Adrenal gland (tissue), 12 donors: ENCODE data around the gene DACT2. TPM values are rescaled to one million over a fixed set of nuclear protein-coding genes. Genes with fewer than 3 reads are reported as not detected.

ENCODE experiments used
- DNase-seq, 7 donors: peaks; one replicate each; pipeline ENCODE4 v3.0.0-alpha.2; 2019 to 2020
- H3K27ac ChIP-seq, 5 donors: fragments of 200-600 bp; sonication (generic) in 4 of 5; 1 replicate in 3 of 5; 2 replicates in 2 of 5; pipeline versions ENCODE4 v1.5.1 to v1.8.0; 2016 to 2020; ENCODE audit warnings: mild to moderate bottlenecking in 1 of 5
- H3K27me3 ChIP-seq: fragments of 200-600 bp; 2 replicates; pipeline ENCODE4 v1.8.0; 2021
- H3K36me3 ChIP-seq, 2 donors: fragments of 200-600 bp; replicated peaks in 1 of 2; 1 replicate in 1 of 2; 2 replicates in 1 of 2; pipeline versions ENCODE4 v1.5.1 to v1.8.0; 2018 to 2022
- H3K4me1 ChIP-seq, 2 donors: fragments of 200-600 bp; replicated peaks in 1 of 2; 1 replicate in 1 of 2; 2 replicates in 1 of 2; pipeline versions ENCODE4 v1.5.1 to v1.8.0; 2018 to 2021
- H3K4me3 ChIP-seq, 4 donors: fragments of 200-600 bp; sonication (generic) in 3 of 4; one replicate each; pipeline ENCODE4 v1.5.1; 2016 to 2018
- H3K9me3 ChIP-seq, 3 donors: fragments of 200-600 bp; sonication (generic) in 1 of 3; replicated peaks in 1 of 3; 1 replicate in 2 of 3; 2 replicates in 1 of 3; pipeline versions ENCODE4 v1.5.1 to v1.8.0; 2016 to 2021
- POLR2A ChIP-seq, 2 donors: fragments of 450-650 bp; IDR thresholded peaks; one replicate each; pipeline ENCODE4 v1.6.1; 2017; ENCODE audit warnings: antibody characterized with exemption in 2 of 2, mild to moderate bottlenecking in 2 of 2, moderate library complexity in 1 of 2
- WGBS, 4 donors: extraction: QIAGEN DNeasy Blood & Tissue Kit in 2 of 4; methylation state at CpG; one replicate each; pipeline versions ENCODE4 v1.1.5 to v1.1.7; 2013 to 2017; 5-methylcytosine and 5-hydroxymethylcytosine counted together
- intact Hi-C, 2 donors: fragments of 100-400 bp; cut with DNase I; formaldehyde crosslinking; loops; one replicate each; pipeline versions ENCODE4 v1.14.1 to v1.15.0; 2022 to 2023
- polyA plus RNA-seq, 3 donors: library from polyadenylated mRNA; stranded (reverse); fragments of 200-250 nt in 2 of 3; fragments of 350-450 nt in 1 of 3; fragmentation: Illumina TruSeq in 1 of 3; extraction: RNeasy Lipid Tissue Mini Kit (QIAGEN cat#74804) in 1 of 3; gene quantifications; one replicate each; pipeline ENCODE4 v1.2.3, GENCODE V29; 2013 to 2014
- total RNA-seq, 9 donors: library from RNA; depleted of rRNA in 4 of 9; stranded (reverse); fragments of >200 nt in 4 of 9; fragments of 120-200 nt in 1 of 9; fragmentation: NEBNext Ultra II Directional in 1 of 9; extraction: Animal tissue kit (Norgen Biotek cat#: 25700) in 1 of 9; gene quantifications; one replicate each; pipeline versions ENCODE4 v1.1.0 to v1.2.4, GENCODE V29; 2013 to 2023
- TF ChIP-seq, protein P1 (sequence below), 6 experiments: fragments of 450-650 bp in 4 of 6; fragments of 200-600 bp in 2 of 6; sonication (generic) in 1 of 6; IDR thresholded peaks; 1 replicate in 5 of 6; 2 replicates in 1 of 6; pipeline versions ENCODE4 v1.5.1 to v1.8.0; 2016 to 2021; ENCODE audit warnings: antibody characterized with exemption in 6 of 6, mild to moderate bottlenecking in 2 of 6, moderate library complexity in 1 of 6
- donor health status: healthy with polysubstance abuse.
- donor health status: Bipolar disorder and iron deficiency.
- donor health status: DM: yes; HTN: yes; CAD: no.
- donor health status: DM: no; HTN: no; CAD: no.
- donor health status: DM: no; HTN: no; CAD: no.
- donor health status: DM: yes; HTN: yes; CAD: no.

The DACT2 gene
- total and polyA plus RNA-seq, 12 donors: 0.05 to 11.2 (median 2.8) TPM

DNA sequence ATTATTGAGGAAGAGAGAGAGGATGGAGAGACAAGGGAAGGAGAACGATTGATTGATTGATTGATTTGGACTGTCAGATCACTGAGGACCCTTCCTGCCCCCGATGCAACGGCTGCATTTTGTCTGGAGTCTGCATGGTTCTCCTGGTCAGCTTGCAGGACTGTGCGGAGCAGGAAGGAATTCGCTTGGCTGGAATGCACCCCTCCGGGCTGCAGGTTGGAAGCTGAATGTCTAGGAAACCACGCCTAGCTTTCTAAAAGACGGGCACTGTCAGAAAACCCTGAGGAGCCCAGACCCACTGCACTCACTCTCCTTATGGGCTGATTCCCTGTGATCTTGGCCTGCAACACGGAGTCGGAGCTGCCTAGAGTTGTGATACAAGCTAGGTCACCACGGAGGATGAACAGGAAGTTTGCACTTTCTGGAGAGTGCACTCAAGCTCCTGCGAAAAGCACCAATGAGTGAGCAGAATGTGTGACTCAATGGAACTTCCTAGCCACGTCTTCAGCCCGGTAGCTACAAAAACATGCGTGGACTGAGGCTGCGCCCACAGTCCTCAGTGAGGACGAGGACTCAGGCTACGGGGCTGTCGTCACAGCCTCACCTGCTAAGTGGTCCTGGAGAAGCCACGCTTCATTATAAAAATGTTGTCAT, 14.4 kb downstream of the DACT2 start:
- Histone ChIP-seq H3K9me3 (no peaks in the 10 kb centered on the region), H3K27ac (no peak overlapping the region), H3K27me3 (no peaks in the 10 kb centered on the region), H3K4me3 (no peak overlapping the region), H3K4me1 (no peaks in the 10 kb centered on the region), H3K36me3 (no peaks in the 10 kb centered on the region)
- TF ChIP-seq, protein P1, sequence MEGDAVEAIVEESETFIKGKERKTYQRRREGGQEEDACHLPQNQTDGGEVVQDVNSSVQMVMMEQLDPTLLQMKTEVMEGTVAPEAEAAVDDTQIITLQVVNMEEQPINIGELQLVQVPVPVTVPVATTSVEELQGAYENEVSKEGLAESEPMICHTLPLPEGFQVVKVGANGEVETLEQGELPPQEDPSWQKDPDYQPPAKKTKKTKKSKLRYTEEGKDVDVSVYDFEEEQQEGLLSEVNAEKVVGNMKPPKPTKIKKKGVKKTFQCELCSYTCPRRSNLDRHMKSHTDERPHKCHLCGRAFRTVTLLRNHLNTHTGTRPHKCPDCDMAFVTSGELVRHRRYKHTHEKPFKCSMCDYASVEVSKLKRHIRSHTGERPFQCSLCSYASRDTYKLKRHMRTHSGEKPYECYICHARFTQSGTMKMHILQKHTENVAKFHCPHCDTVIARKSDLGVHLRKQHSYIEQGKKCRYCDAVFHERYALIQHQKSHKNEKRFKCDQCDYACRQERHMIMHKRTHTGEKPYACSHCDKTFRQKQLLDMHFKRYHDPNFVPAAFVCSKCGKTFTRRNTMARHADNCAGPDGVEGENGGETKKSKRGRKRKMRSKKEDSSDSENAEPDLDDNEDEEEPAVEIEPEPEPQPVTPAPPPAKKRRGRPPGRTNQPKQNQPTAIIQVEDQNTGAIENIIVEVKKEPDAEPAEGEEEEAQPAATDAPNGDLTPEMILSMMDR (IDR thresholded peaks at IDR 0.05): no peak
- TF ChIP-seq POLR2A (IDR thresholded peaks at IDR 0.05): no peak
- intact Hi-C loops: no loop called here
- WGBS, 4 donors: 75 to 84% (median 80%) methylated on average over 19 to 20 of the region's 20 CpGs
- DNase-seq: no peak

DNA sequence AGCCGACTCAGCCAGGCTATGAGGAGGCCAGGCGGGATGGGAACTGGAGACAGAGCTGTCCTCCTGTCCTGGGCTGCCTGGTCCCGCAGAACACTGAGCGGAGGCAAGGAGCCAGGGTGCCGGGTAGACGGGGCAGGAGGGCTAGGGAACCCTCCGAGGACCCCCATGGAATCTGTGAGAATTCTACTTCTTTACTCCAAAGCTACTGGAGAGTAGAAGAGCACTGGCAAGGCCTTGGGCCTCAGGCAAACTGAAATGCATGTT, 14.9 kb downstream of the DACT2 start:
- Histone ChIP-seq H3K27ac (no peak overlapping the region), H3K9me3 (no peaks in the 10 kb centered on the region), H3K36me3 (no peaks in the 10 kb centered on the region), H3K27me3 (no peaks in the 10 kb centered on the region), H3K4me1 (no peaks in the 10 kb centered on the region), H3K4me3 (no peak overlapping the region)
- TF ChIP-seq POLR2A (IDR thresholded peaks at IDR 0.05): no peak
- TF ChIP-seq, protein P1 (IDR thresholded peaks at IDR 0.05): no peak
- 84 to 95% (median 93%) methylated on average over 4 to 7 of the region's 7 CpGs for WGBS, 4 donors
- no peak for DNase-seq
- intact Hi-C loops: no loop called here

DNA sequence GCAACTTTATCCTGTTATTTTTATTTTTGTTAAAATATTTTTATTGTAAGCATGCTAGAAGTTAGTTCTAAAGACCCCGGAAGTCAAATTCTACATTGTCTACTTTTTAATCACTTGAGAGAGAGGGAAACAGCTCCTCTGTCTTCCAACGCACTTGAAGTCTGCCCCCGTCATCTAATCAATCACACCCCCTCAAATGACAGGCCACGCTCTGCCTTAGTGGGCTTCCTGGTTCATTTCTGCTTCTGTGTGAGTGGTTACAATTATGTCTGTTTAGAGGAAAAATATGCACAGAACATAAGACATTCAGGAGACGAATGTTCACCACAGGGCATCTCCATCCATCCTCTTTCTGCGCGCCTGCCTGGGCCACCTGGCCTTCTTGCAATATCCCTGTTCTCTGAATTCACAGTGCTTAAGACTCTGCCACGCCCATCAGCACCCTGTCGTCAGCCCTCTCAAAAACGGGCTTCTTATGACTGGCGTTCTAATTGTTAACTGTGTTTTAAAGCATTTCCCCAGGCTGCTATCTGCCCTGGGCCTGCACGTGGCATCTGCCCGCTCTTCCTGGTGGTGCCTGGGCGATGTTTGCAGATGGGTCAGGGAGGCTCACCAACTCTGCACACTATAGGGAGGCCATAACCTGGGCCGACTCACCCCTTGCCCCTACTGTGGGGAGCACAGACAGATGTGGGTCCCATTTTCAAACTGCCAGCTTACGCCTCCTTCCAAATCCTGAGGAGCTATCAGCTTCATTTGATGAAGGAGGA, 15.4 kb downstream of the DACT2 start:
- Histone ChIP-seq H3K36me3 (no peaks in the 10 kb centered on the region), H3K4me3 (no peak overlapping the region), H3K27ac (no peak overlapping the region), H3K27me3 (no peaks in the 10 kb centered on the region), H3K4me1 (no peaks in the 10 kb centered on the region), H3K9me3 (no peaks in the 10 kb centered on the region)
- WGBS, 4 donors: 82 to 87% (median 85%) methylated on average over 14 to 16 of the region's 16 CpGs
- TF ChIP-seq POLR2A (IDR thresholded peaks at IDR 0.05): no peak
- TF ChIP-seq, protein P1 (IDR thresholded peaks at IDR 0.05): no peak
- no peak for DNase-seq
- intact Hi-C loops: no loop called here

DNA sequence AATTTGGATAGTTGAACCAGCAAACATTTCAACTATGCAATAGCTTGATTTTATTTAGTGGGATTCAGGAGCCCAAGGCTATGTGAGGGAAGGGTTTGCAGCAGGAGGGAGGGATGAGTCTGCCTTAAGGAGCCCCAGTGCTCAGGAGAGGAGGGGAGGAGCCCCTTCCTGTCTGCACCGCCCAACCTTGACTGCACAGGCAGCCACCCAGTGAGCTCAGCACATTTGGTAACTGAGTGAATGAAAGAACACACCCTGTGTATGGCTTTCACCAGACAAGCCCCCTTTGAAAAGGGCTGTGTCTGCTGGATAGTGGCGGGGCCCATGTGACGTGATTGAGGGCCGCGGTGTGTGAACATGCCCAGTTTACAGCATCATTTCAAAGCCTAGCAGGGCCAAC, 17.0 kb downstream of the DACT2 start:
- TF ChIP-seq, protein P1 (IDR thresholded peaks at IDR 0.05): no peak
- TF ChIP-seq POLR2A (IDR thresholded peaks at IDR 0.05): no peak
- Histone ChIP-seq H3K4me3 (no peak overlapping the region), H3K27me3 (no peaks in the 10 kb centered on the region), H3K9me3 (no peaks in the 10 kb centered on the region), H3K4me1 (no peaks in the 10 kb centered on the region), H3K36me3 (no peaks in the 10 kb centered on the region), H3K27ac (no peak overlapping the region)
- intact Hi-C loops: no loop called here
- DNase-seq: no peak
- 74 to 93% (median 86%) methylated on average over 5 of the region's 5 CpGs for WGBS, 4 donors
